Suppressor macrophage (primary cell): ENCODE results near the gene DGCR8.

Experiments
- DNase-seq, 4 experiments: peaks; one replicate each; pipeline ENCODE4 v3.0.0-alpha.2; 2020 to 2022
- total RNA-seq, 17 experiments: gene quantifications; one replicate each; lab custom pipeline; 2026; ENCODE audit warnings: mixed read lengths in 6 of 17, inconsistent platforms in 3 of 17; lab: John Stamatoyannopoulos, UW

The DGCR8 gene
- total RNA-seq, result 17.1 to 46.8 (median 25.5) reads per million in 17 experiments

DNA sequence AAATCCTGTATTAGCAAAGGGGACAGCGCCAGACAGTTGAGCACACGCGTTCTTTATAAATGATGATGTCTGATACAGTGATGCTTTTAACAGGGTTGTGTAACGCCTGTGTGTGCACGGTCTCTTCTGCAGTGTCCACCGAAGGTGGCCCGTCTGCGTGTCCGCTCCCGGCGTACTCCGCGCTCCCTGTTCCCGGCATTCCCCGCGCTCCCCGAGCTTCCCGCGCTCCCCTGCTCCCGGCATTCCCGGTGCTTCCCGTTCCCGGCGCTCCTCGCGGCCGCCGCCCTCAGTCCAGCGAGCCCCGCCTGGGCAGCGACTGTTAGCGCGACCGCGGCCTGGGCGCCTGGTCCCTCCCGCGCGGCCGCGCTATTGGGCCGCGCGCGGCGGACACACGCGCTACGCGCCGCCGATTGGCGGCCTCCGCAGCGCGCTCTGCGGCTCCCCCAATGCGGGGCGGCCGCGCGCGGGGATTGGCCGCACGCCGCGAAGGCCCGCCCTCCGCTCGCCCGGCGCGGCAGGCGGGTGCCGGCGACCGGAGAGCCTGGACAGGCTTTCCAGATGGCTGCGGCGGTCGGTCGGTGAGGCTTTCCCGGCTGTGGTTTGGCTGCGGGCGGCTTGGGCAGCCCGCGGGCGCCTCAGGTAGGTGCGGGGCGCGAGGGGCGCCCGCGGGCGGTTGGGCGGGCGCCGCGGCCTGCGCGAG lies at the start of gene DGCR8:
Gene DGCR8, plus strand, starts transcription at position 497 of the 700 bp plus-strand sequence. CDS start 5,723 bp downstream, outside the sequence.
- DNase-seq, result peak; percentile 93 to 98 (median 96)

DNA sequence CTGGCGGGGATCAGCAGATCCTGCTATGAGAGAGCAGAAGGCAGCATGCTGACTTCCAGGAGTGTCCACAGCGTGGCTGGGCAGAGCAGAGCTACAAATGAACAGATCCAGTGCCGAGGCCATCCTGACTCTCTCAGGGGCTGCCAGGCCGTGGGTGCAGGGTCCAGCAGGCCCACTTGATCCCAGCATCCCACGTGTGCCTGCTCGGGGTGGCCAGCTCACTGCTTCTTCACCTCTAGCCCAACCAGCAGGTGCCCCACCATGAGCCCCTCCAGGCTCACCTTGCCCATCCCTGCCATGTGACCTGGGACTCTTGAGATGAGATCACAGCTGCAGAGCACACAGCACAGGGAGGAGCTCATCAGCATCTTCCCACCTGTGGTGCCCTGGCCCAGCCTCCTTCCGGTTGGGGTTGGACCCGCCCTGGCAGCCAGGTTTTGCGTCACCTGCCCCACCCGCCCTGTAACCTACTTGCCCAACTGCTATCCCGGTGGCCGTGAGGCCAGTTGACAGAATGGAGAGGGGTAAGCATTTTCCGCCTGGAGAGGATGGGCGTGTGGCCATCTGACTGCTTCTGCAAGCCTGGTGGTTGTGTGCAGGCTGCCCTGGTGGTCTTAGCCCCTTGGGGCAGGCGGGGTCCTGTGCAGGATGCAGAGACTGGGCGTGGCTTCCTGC lies 48.2 kb upstream of the DGCR8 start:
- DNase-seq, result no peak

- DNase-seq, result no peak
Measured at GRCh38 chr22:20032407-20032991, 47.5 kb upstream of the DGCR8 start.

DNA sequence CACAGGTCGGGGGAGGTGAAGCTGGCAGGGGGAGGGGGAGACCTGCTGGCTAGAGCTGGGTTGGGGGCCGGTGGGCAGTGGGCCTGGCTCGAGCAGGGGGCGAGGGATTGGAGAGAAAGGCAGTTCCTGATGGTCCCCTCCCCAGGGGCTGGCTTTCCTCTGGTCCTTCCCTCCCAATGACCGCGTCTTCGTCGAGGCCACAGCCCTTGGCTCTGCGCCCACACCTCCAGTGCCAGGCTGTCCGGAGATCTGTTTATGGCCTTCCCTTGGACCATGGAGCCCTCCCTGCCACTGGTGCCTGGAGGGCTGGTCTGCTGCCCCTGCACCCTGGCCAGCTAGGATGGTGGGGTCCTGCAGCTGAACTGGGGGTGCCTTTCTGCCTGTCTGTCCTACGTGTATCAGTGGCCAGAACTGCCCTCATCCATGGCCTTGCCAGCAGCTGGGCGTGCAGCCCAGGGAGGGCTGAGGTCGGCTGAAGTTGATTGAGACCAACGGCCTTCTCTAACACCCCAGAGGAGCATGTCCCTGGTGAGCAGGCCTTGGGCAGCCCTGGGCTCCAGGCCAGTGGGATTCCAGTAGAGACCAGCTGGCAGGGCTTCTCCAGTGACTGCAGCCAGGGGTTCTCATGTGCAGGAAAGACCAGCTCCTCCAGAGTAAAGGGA lies 46.9 kb upstream of the DGCR8 start:
- no peak for DNase-seq

DNA sequence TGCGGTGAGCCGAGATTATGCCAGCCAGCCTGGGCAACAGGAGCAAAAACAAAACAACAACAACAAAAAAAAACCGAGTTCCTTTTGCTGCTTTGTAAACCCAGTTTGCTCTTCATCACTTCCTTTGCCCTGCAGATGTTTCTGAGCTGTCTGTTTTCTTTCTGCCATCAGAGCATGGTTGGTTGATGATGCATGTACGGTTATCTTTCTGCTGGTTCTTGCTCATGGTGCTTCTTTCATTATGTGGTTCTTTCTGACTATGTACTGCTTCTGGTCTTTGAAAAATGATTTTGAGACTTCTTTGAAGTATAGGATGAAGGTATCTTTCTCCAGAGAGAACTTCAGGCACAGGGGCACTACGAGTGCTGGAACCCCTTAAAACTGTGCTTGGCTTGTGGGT lies 45.9 kb upstream of the DGCR8 start:
- DNase-seq, result no peak

GRCh38 chr22:20035375-20036083 lies 44.5 kb upstream of the DGCR8 start:
- DNase-seq, result no peak

DNA sequence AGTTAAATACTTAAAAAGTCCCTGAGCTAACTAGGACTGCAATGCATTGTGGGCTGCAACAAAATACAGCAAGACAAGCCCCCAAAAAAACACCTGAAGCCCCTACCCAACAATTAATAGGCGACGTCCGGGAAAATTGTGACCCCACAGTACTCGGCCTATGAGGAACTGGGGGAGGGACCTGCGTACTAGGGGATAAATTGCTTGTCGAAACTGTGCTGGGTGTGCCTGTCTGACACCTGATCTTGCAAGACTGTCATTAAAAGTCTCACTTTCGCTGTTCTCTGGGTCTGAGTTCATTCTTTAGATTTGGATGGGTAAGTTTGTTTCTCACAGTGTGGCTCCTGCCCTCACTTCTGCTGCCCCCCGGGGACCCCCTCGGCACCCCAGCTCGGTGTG lies 44.0 kb upstream of the DGCR8 start:
- DNase-seq, result no peak

- no peak for DNase-seq
Measured at GRCh38 chr22:20036535-20037392, 43.3 kb upstream of the DGCR8 start.

GRCh38 chr22:20037419-20037818 lies 42.6 kb upstream of the DGCR8 start:
- DNase-seq, result peak in 3 of 4 experiments; percentile 41 to 57 (median 47)

DNA sequence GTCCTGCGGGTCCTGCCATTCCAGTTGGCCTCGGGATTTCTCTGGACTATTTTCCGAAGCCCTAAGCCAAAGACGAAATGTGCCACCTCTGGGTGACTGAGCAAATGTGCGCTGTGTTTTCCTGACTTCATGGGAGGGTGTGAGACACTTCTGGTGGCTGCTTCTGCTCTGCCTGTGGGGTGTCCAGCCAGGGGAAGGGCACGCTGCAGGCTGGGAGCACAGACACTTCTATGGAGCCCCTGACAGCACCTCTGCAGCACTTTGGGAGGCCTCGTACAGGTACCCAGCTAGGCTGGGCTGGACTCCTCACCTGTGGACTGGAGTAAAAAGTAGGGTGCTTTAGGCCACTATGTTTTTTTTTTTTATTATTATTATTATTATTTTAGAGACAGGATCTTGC lies 41.5 kb upstream of the DGCR8 start:
- no peak for DNase-seq

DNA sequence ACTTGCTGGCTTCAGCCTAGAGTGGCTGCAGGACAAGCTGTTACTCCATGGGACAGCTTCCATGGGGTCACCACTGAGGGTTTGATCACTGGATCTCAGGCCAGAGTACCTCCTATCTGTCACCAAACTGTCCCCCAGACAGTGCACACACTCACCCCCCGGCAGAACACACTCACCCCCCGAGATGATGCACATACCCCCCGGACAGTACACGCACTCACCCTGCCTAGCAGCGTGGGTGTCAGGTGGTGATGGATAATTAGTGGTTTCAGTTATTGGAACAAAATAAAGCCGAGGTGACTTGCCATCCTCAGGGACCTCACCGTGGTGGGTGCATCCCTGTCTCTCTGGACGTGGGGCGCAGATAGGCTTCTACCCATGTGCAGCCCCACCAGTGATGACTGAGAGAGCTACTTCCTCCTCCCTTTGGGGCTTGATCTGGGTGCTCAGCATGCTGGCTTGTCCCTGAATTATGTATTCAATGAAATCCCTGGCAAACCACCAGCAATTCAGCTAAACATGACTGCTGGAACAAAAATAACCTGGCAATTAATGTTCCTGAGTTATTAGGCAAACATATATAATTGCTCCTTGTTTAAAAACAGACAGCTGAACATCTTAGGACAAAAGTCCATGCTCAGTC lies 40.2 kb upstream of the DGCR8 start:
- DNase-seq, result no peak

DNA sequence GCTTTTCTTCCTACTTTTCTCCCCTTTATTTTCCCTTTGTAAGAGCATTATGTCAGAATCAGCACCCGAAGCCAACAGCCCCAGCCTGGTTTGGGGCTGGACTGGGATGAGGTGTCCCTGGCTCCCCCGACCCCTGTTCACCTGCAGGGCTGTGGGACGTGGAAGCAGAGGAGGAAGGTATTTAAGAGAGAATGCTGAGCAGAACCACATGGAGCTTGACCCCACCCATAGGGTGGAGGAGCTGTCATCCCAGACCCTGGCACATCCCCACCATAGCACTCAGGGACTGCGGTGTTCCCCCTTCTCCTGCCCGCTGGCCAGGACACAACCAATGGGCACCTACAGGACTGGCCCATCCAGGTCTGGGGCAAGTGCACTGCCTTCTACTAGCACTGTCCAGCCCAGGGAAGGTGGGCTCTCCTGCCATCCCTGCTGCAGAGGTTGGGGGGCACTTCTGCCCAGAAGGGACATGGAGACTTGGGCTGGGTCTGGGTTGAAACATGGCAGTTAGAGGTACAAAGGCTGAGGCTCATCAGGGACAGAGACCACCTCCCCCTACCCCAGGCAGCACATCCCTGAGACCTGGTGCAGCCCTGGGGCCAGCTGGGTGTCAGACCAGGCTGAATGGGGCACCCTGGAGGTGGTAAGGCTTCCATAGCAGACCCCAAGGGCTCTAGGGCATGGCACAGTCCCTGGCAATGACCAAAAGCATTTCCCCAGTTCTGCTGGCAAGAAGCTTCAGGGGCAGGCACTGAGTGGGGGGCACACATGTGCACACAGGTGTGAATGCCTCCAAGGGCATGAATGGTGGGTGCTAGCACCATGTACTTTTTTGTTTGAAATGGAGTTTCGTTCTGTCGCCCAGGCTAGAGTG lies 39.5 kb upstream of the DGCR8 start:
- DNase-seq, result no peak

- no peak for DNase-seq
Measured at GRCh38 chr22:20043057-20043996, 36.7 kb upstream of the DGCR8 start.

DNA sequence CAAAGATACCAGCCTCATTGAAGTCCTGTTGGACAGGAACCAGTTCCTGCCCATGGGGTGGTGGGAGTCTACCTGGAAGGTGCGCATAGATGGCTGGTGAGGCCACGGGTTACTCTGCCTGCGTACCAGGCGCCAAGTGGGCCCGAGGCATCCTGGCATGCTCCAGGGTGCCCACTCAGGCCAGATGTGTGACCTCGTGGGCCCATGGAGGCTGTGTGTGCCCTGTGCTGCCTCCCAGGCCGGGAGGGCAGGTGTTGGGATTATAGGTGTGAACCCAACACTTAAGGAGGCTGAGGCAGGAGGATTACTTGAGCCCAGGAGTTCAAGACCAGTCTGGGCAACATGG lies 36.1 kb upstream of the DGCR8 start:
- DNase-seq, result no peak

- no peak for DNase-seq
Measured at GRCh38 chr22:20044495-20045151, 35.4 kb upstream of the DGCR8 start.

- DNase-seq, result no peak
Measured at GRCh38 chr22:20046730-20047129, 33.3 kb upstream of the DGCR8 start.

- DNase-seq, result no peak
Measured at GRCh38 chr22:20051927-20052308, 28.1 kb upstream of the DGCR8 start.
